GM19043 (cell line): ENCODE results near the gene ETFA.

Experiments
- ATAC-seq: cut with Tn5 transposase; IDR thresholded peaks from one replicate; pipeline ENCODE4 v1.9.1; 2021; ENCODE audit warnings: low read depth; ENCODE audit not compliant: unreplicated experiment

The ETFA gene

GRCh38 chr15:76311100-76311953 lies at the start of gene ETFA:
Gene ETFA (minus strand): TSS chr15:76311469. CDS start chr15:76311388, 81 bp downstream.
- peak; percentile 97 for ATAC-seq

GRCh38 chr15:76360416-76360815 lies 49.1 kb upstream of the ETFA start:
- no peak for ATAC-seq

DNA sequence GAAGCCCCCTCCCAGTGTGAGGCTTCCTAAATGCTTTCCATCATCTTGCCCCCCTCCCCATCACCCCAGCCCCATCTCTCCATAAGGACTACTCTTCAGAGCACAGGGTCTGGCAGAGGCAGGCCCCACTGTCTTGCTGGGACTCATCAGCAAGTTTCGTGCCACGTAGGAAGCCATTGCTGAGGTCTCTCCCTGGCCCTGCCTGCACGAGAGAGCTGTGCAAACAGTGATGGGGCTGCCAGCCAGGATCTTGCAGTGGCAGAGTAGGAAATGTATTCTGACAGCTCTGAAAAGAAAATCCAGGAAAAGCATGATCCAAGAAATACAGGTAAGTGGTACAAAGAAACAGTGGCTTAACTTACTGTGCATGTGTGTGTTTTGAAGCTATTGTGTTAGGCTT lies 47.9 kb upstream of the ETFA start:
- ATAC-seq: no peak

DNA sequence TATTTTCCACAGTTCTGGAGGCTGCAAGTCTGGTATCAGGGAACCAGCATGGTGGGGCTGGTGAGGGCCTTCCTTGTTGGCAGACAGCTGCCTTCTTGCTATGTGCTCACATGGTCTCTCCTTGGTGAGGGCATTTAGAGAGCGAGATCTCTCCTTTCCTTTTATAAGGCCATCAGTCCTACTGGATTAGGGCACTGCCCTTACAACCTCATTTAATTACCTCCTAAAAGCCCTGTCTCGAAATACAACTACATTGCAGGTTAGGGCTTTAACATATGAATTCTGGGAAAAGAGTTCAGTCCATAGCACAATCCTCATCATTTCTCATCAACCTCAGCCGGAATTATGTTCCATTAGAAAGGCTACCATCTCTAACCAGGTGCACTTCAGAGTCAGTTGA lies 47.2 kb upstream of the ETFA start:
- no peak for ATAC-seq

- ATAC-seq: no peak
Measured at GRCh38 chr15:76354823-76355440, 43.7 kb upstream of the ETFA start.

DNA sequence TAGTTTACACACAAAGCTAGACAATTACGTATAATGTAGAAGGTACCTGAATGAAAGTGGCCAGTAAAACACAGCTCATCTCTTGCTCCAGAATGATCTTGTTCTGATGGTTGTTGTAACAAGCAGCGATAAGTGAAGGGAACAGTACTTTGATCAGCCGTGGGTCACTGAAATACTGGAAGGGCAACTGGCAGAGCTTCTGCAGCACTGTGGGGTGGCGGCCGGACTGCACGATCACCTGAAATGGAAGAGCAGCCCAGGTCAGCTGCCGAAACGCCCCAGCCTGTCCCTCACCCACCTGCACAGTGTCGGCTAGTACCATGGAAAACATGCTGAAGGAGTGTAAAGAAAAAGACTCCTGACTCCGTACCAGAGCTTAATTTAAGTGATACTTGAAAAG lies 42.6 kb upstream of the ETFA start:
- ATAC-seq: no peak

GRCh38 chr15:76353023-76353577 lies 41.8 kb upstream of the ETFA start:
- ATAC-seq: no peak

DNA sequence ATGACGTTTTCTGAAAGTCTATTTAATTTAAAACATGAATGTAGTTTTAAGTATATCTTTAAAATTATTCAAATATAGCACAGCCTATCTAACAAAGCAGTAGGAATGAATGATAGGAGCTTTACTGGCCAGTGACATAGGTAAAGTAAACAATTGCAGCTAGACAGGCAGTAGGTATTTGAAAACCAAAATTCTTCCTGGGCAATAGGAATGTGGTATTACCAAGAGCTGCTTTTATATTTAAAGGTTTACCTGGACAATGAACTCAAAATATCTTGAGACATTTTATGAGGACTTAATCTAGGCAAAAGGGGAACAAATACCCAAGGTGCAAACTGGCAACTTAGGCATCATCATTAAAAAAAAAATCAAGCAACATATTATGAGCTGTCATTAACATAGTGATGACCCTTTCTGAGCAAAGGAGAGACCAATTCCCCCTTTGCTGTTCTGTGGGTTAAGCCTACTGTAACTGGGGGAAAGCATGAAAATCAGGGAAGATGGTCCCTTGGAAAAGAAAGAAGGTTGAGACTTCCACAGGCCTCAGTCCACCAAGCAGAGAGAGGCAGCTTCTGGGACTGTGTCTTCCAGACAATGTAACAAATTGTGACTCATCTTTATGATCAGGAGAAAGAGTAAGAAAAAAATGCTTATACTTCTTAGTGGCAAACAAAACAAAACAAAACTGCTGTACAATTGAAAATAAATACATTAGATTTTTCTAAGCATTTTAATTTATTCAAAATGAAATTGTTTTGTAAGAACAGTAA lies 38.2 kb upstream of the ETFA start:
- ATAC-seq: no peak

DNA sequence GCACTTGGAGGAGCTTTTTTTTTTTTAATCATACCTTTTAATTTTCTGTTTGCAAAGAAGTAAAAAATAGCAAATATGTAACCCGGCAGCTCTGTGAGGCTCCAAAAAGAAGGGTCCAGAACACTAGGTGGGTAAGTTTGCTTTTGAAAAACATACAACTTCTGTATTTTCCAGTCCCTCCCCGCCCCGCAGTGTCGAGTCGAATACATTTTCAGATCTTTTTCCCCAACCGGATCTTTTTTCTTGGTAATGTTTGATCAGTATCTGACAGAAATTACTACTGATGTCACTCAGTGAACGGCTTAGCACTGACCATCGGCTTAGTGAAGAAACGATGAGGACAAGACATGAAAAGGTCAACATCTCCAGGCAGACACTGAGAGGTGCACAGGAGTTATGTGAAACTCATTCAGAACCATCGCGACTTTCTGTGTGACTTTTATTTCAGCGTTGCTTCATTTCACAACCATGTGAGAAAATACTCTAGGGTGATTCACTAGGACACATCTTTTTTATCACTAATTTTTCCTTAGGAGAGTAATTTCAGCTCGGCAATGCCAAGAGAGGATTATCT lies 36.3 kb upstream of the ETFA start:
- no peak for ATAC-seq

GRCh38 chr15:76346669-76347481 lies 35.6 kb upstream of the ETFA start:
- no peak for ATAC-seq

DNA sequence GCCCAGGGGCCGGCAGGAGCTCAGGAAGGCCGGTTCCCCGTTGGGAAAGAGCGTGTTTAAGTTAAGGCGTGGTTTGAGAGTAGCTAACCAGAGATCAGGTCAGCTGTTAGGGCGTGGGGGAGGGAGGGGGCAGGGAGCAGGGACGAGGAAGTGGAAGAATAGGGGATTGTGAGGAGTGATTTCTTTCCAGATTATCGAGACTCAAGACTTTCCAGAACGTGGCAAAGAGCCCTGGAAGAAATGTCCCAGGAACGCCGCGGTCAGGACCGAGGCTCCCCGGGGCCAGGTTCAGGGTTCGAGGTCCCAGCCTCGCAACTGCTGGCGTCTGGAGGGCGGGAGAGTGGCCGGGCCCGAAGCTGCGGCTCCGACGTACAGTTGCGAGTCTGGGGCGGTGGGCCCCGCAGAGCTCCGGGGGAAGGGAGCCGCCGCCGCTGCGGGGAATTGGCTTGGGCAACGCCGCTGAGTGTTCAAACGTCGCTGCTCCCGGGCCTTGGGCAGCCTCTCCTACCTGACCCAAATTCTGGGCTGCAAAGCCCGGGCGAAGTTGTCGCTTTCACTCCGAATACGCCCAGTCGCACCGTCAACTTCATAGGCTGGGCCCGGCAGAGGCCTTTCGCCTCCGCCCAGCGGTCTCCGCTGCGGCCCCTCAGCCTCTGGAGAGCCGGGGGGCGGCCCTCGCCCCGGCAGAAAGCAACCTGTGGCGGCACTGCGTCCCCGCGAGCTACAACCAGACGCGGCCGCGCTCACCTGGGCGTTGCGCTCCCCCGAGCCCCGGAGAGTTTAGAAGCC lies 34.8 kb upstream of the ETFA start:
- no peak for ATAC-seq

DNA sequence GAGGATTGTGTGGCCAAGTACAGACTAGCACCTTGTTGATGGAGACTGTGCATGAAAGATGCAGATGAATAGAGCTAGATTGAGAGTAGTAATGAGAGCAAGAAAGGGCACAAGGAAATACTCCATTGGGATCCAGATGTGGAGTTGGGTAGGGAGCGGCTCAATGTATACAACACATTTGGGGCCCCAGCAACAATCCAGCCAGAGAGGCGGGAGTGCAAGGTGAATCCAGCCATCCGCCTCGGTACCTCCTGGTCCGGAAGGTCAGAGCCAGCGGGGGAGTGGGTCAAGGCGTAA lies 34.3 kb upstream of the ETFA start:
- no peak for ATAC-seq

- ATAC-seq: no peak
Measured at GRCh38 chr15:76344893-76345582, 33.8 kb upstream of the ETFA start.

DNA sequence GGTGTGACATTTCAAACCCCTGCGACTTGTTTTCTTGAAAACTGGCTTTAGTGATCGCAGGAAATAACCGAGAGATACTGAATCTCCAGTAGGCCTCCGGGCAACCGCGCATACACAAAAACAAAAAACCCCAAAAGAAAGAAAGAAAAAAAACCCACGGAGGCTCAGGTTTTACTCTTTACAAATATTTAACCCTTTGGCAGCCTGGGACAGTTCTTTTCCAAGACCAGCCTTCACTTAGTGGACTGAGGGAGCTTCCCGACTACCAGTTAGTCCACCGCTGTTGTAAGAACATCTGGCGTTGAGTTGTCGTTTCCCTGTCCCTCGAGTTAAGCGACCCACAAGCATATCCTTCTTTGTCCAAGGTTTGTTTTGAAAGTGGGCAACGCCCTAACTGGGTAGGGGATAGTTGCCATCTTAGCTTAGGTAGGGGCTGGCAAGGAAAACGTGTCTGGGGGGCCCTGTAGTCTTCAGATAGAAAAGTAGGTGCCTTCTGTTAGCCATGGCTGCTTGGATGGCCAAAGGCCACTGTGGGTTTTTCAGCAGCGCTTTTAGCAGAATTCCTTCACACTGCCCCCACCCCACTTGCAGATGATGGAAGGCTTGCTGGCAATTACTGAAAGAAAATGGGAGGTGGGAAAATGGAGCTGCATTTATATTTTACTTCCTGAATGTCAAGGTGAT lies 32.2 kb upstream of the ETFA start:
- no peak for ATAC-seq

DNA sequence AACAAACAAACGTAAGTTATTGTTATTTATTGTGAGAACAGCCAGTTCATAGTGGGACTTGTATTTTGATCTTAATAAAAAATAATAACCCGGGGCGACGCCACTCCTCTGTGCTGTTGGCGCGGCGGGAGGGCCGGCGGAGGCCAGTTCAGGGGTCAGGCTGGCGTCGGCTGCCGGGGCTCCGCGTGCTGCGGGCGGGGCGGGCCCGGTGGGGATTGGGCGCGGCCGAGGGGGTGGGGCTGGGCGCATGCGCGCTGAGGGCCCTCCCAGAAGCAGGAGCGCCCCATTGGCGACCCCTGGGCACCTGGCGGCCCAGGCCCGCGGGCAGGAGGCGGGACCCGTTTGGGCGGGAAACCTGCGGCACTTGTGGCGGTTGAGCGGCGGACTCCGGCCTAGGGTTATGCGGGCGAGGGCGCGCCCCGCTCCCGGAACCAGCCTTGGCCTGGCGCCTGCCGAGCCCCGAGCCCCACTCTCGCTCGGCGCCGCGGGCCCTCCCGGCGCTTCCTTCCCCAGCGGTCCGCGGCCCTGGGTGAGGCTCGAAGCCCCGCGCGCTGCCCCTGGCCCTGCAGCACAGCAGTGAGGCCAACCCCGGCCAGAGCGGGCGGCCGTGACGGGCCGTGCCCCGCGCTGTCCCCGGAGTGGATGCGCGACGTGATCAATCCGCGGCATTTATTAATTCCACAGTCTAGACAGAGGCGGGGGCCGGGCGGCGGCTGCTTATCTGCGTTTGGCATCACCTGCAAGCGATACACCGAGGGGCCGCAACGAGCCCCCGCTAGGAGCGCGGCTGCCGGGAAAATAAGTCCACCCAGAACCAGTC lies 31.3 kb upstream of the ETFA start:
- no peak for ATAC-seq

DNA sequence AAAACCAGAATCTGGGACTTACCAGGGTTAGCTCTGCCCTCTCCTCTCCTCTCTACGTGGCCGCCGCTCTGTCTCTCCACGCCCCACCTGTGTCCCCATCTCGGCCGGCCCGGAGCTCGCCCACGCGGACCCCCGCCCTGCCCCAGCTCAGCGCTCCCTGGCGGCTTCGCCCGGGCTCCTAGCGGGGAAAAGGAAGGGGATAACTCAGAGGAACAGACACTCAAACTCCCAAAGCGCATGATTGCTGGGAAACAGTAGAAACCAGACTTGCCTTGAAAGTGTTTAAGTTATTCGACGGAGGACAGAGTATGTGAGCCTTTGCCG lies 30.8 kb upstream of the ETFA start:
- no peak for ATAC-seq

GRCh38 chr15:76341366-76342057 lies 30.2 kb upstream of the ETFA start:
- no peak for ATAC-seq
